NB4 (cell line): ENCODE data around the gene NCAM1.

Source experiments
- MYC ChIP-seq: IDR thresholded peaks from 2 replicates; pipeline ENCODE4 v1.6.1; 2011; ENCODE audit warnings: low read depth, low read length
- POLR2A ChIP-seq: IDR thresholded peaks from 2 replicates; pipeline ENCODE4 v1.6.1; 2011; ENCODE audit warnings: mild to moderate bottlenecking; ENCODE audit not compliant: insufficient read length; ENCODE audit errors: extremely low read depth
- TF ChIP-seq, protein P1 (sequence below): IDR thresholded peaks from one replicate; pipeline ENCODE4 v1.5.1; 2012; ENCODE audit warnings: low read depth, low read length
- TF ChIP-seq, protein P2 (sequence below): IDR thresholded peaks from 2 replicates; pipeline ENCODE4 v1.6.1; 2011; ENCODE audit warnings: low read depth, low read length

DNA sequence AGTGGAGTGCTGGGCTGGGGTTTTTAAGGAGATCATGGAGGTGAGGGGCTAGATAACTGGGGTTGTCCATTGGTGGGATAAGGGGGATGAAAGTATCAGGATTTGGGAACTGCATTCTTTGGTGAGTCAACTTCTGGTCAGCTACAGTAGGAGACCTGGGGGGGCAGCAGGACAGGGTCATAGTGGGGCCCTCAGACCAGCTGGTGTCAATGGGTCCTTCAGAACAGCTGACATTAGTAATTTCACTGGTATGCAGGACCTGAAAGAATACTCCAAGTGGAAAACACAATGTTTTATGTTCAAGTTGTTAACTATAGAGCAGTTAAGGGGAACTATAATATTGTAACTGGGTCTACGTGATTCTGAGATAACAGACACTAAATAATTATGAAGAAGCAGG, 350.3 kb downstream of the NCAM1 start:
- TF ChIP-seq POLR2A (no peak), MYC (no peak)
- TF ChIP-seq, protein P1, sequence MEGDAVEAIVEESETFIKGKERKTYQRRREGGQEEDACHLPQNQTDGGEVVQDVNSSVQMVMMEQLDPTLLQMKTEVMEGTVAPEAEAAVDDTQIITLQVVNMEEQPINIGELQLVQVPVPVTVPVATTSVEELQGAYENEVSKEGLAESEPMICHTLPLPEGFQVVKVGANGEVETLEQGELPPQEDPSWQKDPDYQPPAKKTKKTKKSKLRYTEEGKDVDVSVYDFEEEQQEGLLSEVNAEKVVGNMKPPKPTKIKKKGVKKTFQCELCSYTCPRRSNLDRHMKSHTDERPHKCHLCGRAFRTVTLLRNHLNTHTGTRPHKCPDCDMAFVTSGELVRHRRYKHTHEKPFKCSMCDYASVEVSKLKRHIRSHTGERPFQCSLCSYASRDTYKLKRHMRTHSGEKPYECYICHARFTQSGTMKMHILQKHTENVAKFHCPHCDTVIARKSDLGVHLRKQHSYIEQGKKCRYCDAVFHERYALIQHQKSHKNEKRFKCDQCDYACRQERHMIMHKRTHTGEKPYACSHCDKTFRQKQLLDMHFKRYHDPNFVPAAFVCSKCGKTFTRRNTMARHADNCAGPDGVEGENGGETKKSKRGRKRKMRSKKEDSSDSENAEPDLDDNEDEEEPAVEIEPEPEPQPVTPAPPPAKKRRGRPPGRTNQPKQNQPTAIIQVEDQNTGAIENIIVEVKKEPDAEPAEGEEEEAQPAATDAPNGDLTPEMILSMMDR, result no peak
- TF ChIP-seq, protein P2, sequence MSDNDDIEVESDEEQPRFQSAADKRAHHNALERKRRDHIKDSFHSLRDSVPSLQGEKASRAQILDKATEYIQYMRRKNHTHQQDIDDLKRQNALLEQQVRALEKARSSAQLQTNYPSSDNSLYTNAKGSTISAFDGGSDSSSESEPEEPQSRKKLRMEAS, result no peak
